HG02571 (cell line): ENCODE measurements around the gene GNAI3.
A peak's percentile ranks its signal among the peaks of the same experiment; 100 is the strongest.

Experiments used
- ATAC-seq: cut with Tn5 transposase; IDR thresholded peaks from one replicate; pipeline ENCODE4 v1.9.1; 2021; ENCODE audit warnings: mild to moderate bottlenecking, moderate library complexity; ENCODE audit not compliant: unreplicated experiment

Gene GNAI3

DNA sequence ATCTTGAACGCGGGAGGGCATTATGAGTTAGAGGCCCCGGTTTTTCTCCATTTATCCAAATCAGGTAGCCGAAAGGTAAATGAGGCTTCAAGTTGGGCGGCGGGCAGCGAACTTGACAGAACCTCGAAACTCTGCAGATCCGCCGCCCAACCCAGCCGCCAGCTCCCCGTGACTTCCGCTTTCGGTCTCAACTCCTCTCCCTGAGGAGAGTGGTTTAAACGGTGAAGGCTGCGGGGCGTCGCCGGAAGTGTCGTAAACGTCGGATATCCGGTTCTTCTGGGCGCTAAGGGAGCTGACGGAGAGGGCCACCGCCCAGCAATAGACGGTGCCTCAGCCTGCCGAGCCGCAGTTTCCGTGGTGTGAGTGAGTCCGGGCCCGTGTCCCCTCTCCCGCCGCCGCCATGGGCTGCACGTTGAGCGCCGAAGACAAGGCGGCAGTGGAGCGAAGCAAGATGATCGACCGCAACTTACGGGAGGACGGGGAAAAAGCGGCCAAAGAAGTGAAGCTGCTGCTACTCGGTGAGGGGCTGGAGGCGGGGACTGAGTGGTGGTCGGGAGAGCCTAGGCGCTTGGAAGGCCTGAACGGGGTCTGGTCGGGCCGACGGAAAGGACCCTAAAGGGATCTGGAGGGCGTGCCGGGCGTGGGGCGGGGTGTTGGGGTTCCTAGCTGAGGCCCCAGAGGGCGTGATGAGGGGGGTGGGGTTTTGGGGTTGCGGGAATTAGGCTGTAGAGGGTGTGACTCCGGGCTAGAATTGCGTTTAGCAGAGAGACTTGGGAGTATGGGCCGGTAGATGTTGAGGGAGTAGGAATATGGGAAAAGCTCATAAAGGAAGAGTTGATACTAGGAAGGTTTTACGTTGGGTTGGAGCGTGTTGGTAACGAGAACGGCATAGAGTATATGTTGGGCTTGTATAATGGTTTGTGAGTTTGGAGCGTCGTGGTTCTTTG is at the start of gene GNAI3:
TSS of gene GNAI3 (plus strand) at position 295 of the 947 bp plus-strand sequence. CDS start at position 401, 106 bp downstream.
- peak; percentile 92 for ATAC-seq

DNA sequence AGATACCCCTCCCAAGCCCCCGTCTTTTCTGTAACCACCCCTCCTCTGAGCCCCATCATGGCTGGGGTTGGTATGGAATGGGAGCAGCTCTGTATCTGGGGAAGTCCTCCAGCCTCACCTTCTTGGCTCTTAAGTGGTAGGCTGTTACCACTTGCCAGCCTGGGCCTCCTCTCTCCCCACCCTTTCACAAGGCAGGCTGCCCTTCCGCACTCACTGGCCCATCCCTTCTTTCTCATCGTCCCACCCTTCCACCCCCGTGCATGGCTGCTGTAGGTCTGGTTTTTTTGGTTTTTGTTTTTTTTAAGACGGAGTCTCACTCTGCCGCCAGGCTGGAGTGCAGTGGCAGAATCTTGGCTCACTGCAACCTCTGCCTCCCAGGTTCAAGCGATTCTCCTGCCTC is 49.3 kb upstream of the GNAI3 start:
- ATAC-seq = no peak

DNA sequence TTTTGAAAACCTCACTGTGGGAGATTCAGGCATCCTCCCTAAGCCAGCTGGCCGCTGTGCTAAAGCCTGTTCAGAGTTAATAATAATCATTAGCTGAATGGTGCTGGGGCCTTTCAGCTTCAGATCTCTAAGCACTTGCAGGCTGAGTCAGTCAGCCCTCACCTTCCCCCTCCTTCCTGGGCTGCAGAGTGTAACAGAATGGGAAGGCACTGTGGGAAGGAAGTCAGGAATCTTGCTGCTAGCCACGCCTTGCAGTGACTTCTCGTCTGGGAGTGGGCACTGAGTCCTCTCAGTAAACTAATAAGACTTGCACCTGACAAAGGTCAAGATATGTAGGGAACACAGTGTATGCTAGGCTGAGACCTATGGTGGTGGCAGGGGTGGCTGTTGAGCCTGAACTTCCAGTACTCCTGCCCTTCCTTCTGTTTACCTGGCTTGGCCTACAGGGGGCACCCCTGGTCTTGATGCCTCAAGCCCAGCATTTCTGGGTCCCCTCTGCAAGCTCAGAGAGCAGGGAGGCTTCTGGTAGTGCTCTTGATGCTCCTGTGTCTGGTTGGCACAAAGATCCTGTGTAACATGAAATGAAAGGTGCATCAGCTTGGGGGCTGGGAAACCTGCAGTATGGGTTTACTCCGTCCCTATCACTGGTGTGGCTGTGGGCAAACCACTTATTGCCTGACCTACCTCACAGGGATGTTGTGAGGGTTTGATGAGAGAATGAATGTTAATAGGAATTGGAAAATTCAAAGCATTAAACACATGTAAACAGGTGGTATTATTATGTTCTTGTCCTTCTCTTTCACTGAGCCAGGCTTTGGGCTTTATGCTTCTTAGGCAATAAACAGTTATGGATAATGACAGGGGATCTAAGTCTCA is 48.5 kb upstream of the GNAI3 start:
- no peak for ATAC-seq

DNA sequence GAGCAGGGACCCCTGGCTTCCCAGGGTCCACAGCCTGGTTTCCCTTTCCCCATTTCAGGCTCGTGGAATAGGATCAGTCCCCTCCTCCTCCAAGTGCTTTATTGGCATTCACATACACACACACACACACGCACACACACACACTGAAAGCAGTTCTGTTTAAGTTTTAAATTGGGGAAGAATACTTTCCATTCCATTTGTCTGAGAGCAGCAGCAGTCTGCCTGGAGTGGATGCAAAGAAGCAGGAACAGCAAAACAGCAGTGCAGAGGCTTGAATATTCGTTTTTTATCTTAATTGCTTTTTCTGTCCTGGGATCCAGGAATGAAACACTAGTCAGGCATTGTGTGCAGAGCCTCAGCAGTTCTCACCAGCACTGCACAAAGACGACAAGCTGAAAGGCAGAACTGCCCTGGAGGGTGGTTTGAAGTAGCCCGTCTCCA is 47.5 kb upstream of the GNAI3 start:
- ATAC-seq = no peak

- ATAC-seq = no peak
Measured at GRCh38 chr1:109501644-109502363, 46.6 kb upstream of the GNAI3 start.

- no peak for ATAC-seq
Measured at GRCh38 chr1:109502364-109502851, 46.0 kb upstream of the GNAI3 start.

- no peak for ATAC-seq
Measured at GRCh38 chr1:109503935-109504334, 44.5 kb upstream of the GNAI3 start.

DNA sequence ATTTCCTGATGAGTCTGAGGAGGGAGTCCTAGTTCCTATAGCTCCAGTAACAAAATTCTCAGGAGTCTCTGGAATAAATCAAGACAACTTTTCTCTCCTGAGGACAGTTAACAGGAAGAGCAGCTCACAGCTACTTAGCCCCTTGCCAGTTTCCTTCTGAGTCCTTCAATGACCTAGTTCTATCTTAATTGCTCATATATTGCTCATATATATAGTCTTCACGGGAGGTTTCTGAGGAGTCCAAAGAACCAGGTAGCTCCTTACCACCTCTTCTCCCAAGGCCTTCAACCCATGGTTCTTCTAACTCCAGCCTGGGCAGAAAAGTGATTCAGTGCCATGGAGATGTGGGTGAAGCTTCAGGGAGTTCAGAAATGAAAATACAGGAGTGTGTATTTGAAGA is 43.4 kb upstream of the GNAI3 start:
- ATAC-seq = no peak

DNA sequence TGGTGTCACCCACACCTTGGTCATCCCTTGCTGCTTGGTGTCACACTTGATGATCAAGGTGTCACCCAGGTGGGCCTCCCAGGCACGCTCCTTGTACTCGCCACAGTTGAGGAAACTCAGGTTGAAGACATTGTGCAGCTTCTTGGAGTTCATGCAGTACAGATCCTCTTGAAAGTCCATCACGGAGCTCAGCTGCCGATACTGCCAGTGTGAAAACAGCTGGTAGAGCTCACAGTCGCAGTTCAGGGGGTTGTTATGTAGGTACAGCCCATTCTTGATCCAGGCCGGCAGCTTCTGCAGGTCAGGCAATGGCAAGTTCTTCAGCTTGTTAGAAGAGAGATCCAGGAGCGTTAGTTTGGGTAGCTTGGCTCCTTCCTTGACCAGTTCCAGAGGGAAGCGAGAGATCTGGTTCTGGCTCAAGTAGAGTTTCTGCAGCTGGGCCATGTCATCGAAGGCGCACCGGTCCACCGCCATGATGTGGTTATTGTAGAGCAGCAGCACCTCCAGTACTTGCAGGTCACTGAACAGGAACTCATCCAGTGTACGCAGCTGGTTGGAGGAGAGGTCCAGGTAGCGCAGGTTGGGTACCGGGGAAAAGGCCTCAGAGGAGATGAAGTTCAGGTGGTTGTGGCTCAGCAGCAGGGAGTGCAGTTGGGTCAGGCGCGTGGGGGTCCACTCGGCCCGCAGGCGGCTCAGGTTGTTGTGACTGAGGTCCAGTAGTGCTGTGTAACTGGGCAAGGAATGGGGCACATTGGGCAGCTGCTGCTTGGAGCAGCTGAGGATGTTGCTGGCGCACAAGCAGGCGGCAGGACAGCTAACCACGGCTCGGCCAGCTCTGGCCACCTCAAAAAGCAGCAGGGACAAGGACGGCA is 40.2 kb upstream of the GNAI3 start:
- no peak for ATAC-seq

- ATAC-seq = no peak
Measured at GRCh38 chr1:109508873-109509175, 39.6 kb upstream of the GNAI3 start.

DNA sequence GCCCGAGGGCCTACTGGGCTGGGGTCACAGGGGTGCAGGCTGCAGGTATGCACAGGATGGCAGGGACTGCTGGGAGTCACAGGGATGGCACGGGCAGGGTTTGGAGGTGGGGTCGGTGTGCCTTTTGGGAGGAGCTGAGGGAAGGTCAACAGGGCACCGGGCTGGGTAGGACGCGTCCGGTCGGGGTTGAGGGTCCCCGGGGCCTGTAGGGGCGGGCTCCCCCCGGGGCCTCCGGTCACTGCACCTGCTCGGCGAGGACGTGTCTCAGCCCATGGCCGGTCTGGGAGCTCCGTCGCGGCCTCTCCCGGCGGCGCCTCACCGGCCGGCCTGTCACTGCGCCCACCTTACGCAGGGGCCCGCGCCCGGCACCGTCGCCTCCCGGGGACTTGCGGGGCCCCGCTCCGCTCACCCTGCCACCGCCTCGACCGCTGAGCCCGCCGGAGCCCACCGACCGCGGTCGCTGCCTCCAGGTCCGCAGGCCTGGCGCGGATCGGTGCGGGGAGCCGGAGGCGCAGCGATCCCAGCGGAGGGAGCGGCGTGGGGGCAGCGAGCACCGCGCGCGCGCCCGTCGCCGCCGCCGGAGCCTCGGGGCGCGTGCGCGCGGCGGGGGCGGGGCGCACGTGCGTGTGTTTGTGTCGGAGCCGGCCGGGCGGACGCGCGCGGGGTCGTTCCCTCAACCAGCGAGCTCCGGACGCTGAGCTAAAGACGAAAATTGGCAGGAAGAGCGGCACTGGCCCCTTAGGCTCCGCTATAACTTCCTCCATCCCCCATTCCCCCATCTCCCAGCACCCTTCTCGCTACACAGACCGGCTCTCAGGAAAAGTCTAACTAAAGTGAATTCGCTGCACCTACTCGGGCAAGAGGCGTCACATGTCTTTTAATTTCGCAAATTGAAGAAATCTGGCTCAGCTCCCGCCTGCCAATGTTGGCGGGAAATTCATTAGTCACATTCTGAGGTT is 39.0 kb upstream of the GNAI3 start, which contains the start of gene AMIGO1:
TSS of gene AMIGO1 (minus strand) at position 552 of the 959 bp plus-strand sequence. CDS start 815 bp downstream, outside the sequence.
- ATAC-seq = no peak

DNA sequence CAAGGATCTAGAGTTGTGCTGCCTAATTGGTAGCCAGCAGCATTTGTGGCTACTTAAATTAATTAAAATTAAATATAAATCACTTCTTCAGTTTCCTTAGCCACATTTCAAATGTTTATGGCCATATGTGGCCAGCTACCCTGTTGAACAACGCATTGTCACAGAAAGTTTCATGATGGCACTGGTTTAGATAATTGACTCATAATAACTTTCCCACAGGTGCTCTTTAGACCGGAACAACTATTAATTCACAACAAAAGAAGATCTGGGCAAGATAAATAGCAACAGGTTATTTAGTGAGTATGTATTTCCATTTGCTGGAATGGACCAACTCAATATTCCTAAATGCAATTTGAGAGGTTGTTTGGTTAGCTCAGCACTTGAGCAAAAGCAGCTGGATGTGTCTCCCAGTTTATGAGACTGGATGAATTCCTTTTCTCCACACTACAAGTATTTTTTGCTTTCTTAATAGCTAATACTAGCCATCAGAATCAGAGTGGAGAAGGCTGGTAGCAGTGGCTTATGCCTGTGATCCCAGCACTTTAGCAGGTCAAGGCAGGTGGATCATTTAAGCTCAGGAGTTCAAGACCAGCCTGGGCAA is 35.2 kb upstream of the GNAI3 start:
- no peak for ATAC-seq

GRCh38 chr1:109514846-109515245 is 33.6 kb upstream of the GNAI3 start:
- ATAC-seq = no peak

- ATAC-seq = no peak
Measured at GRCh38 chr1:109516872-109517271, 31.5 kb upstream of the GNAI3 start.

DNA sequence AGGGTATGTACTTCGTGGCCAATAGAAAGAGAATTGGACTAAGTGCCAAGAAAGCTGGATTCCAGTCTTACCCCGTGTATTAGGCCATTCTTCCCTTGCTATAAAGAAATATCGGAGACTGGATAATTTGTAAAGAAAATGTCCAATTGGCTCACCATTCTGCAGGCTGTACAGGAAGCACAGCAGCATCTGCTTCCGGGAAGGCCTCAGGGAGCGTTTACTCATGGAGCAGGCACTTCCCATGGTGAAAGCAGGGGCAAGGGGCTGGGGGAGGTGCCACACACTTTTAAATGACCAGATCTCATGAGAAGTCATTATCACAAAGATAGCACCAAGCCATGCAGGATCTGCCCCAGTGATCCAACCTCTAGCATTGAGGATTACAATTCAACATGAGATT is 31.1 kb upstream of the GNAI3 start:
- no peak for ATAC-seq

DNA sequence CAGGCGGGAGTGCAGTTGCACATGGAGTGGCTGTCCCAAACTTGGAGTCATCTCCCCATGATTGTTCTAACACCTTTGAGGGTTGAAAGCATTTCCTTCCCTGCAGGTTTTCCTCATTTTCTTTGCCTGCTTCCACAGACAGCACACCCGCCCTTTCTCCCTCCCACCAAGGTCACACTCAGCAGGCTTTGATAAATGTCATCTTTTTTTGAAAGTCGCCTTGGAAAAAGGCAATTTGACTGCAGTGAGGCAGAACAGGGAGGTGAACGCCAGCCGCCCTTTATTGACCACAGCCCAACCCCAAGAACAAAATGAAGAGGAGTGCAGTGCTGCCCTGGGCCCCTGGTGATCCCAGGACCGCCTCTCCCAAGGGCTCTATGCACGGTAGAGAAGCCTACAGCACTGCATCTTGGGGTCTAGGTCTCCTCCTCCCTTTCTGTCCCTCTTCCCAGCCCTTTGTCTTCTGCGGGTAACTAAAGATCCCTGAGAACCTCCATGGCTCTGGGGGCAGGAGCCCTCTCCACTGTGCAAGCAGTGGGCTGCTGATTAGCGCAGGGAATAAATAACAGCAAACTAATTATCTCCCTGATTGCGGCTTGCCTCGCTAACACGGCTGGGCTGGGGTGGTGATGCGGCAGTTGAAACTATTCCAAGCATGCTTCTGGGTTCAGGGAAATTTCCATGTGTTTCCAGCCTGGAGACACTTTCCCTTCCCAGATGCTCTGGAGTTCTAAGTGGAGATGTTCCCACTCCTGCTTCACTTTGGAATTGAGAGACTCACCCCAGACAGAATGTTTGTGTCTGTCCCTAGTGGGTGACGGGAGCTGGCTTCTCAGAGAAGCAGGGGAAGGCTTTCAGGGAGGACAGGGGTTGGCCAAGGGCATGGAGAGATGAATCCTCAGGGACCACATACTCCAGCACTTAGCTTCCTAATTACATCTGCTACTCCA is 27.1 kb upstream of the GNAI3 start:
- ATAC-seq = no peak

DNA sequence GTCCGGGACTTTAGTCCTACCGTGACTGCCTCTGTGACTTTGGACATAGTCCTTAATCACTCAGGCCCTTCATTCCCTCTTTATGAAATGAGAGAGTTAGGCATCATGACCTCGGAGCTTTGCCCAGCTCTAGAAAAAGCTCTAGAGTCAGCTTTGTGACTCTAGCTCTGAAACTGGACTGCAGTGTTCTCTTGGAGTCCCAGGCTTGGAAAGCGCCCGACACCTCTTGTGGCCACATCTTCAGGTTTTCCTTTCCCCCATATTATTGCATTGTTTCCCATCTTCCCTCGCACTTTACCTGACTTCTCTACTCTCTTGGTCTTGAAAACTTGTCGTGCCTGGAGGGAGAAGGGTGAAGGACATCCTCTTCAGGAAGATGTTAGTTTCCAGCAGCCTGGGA is 26.4 kb upstream of the GNAI3 start:
- ATAC-seq = no peak
